GM13977 (cell line): ENCODE measurements around the gene ATP11C.
"Not testable (repeated sequence)": the region's sequence is repeated elsewhere in the genome, so short reads cannot be mapped to it uniquely, and the experiment has no call there.

Source experiments
- DNase-seq: peaks from one replicate; pipeline ENCODE4 v3.0.0; 2012; ENCODE audit warnings: low spot score
- in situ Hi-C: fragments of 300-500 bp; cut with MboI; formaldehyde crosslinking; loops from one replicate; pipeline ENCODE4 v1.12.0; 2022; ENCODE audit warnings: low sequenced_read_pairs, low pct_unique_long_range_greater_than_20kb, mixed read lengths, inconsistent platforms; ENCODE audit not compliant: unreplicated experiment
- TF ChIP-seq, protein P1 (sequence below): IDR thresholded peaks from 2 replicates; pipeline ENCODE4 v1.5.1; 2012; ENCODE audit warnings: mild to moderate bottlenecking, control low read depth; ENCODE audit not compliant: insufficient read depth; ENCODE audit errors: extremely low read depth, missing control alignments

Gene ATP11C

DNA sequence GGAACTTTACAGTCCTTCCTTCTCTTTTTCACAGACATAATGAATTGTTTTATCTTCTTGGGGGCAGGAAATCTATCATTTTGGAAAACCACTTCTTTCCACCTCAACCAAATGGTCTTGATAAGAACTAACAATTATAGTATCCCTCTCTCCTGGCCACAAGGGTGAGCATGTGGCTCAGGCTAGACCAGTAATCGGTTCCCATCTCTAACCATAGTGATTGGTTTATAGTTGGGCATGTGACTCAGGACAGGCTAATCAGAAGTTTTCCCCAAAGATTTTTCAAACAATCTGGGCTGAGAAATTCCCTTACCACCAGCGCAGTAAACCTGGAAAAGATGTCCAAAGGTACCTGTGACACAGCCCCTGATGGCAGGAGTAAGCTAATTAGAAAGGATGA, 36.4 kb upstream of the ATP11C start:
- DNase-seq: no peak
- in situ Hi-C loops: no loop called here
- TF ChIP-seq, protein P1, sequence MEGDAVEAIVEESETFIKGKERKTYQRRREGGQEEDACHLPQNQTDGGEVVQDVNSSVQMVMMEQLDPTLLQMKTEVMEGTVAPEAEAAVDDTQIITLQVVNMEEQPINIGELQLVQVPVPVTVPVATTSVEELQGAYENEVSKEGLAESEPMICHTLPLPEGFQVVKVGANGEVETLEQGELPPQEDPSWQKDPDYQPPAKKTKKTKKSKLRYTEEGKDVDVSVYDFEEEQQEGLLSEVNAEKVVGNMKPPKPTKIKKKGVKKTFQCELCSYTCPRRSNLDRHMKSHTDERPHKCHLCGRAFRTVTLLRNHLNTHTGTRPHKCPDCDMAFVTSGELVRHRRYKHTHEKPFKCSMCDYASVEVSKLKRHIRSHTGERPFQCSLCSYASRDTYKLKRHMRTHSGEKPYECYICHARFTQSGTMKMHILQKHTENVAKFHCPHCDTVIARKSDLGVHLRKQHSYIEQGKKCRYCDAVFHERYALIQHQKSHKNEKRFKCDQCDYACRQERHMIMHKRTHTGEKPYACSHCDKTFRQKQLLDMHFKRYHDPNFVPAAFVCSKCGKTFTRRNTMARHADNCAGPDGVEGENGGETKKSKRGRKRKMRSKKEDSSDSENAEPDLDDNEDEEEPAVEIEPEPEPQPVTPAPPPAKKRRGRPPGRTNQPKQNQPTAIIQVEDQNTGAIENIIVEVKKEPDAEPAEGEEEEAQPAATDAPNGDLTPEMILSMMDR: no peak

DNA sequence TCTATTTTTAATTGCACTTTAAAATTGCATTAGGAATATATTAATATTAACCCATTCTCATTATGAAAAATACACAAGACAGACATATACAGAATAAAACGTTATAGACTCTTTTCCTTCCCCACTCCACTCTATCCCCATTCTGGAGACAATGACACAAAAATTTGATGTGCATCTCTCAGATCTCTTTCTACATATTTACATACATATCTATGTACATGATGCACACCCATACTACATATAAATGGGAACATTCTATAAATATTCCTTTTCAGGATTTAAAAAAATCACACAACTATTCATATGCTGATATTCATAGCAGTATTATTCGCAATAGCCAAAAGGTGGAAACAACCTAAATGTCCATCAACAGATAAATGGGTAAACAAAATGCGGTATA, 34.9 kb upstream of the ATP11C start:
- in situ Hi-C loops: no loop called here
- no peak for DNase-seq
- TF ChIP-seq, protein P1: no peak

DNA sequence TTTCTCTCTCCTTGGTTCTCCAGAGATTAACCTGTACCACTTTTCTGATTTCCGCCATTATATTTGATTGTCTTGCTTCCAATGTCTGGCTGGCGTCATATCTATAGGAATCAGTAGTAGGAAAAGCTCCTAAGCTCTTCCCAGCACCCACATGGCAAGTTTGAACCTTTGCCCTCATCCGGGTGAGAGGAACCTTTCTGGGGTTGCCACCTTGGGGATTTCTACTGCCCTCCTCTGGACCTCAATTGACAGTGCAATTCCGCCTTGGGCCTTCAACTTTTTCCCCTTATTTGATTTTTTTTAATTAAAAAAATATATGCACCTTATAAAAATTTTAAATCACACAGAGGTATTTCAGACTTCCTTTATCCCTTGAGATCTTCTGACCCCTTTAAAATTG, 34.4 kb upstream of the ATP11C start:
- TF ChIP-seq, protein P1: peak; percentile 44
- in situ Hi-C loops: no loop called here
- peak; percentile 26 for DNase-seq

DNA sequence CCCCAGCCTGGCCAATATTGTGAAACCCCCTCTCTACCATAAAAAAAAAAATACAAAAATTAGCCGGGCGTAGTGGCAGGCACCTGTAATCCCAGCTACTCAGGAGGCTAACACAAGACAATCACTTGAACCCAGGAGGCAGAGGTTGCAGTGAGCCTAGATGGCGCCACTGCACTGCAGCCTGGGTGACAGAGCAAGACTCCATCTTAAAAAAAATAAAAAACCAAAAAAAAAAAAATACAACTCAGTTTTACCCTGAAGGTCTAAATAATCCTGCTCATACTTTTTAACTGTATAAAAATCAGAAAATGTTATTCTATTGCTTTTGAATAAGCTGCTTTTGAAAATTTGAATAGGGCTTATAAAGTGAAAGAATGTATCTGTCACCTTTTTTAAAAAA, 33.3 kb upstream of the ATP11C start:
- in situ Hi-C loops, DNase-seq: not testable (repeated sequence)
- TF ChIP-seq, protein P1: peak; percentile 48

DNA sequence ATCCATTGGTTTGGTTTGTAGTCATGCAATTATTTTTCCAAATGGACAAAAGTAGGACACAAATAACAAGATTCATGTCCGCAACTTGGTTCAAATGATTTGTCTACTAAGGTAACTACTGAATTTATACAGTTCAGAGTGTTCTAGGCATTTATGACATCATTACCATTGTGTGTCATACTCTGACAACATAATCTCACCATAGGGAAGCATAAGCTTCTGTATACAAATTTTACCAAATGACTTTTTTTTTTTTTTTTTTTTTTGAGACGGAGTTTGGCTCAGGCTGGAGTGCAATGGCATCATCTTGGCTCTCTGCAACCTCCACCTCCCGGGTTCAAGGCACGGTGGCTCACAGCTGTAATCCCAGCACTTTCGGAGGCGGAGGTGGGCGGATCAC, 32.6 kb upstream of the ATP11C start, which contains the start of gene CXorf66:
CXorf66 (minus strand) TSS at position 101 of the 400 bp plus-strand sequence; CDS start at position 76, 25 bp downstream.
- in situ Hi-C loops: no loop called here
- TF ChIP-seq, protein P1: no peak

DNA sequence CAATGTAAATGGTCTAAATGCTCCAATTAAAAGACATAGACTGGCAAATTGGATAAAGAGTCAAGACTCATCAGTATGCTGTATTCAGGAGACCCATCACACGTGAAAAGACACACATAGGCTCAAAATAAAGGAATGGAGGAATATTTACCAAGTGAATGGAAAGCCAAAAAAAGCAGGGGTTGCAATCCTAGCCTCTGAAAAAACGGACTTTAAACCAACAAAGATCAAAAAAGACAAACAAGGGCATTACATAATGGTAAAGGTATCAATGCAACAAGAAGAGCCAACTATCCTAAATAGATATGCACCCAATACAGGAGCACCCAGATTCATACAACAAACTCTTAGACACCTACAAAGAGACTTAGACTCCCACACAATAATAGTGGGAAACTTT, 28.2 kb upstream of the ATP11C start:
- DNase-seq, in situ Hi-C loops: not testable (repeated sequence)

More for the DNA sequence above, 32.6 kb upstream of the ATP11C start, which contains the start of gene CXorf66:
- no peak for DNase-seq

DNA sequence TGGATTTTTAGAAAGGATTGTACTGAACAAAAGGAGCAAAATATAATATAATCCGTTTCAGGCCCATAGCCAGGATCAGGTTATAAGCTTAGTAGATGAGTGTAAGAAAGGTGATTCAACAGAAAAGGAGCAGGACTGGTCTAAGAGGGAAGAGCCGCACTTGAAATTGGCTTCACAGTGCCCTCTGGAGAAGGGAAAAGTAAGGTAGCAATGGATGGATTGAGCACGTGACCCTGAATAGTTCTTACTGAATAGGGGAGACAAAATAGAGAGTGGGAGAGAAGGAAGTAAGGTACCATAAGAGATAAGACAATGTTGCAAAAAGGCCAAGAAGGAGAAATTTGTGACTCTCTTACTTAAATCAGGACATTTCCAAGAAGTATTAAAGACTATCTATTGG, 16.9 kb upstream of the ATP11C start:
- TF ChIP-seq, protein P1: no peak
- DNase-seq: no peak
- in situ Hi-C loops: no loop called here
